HG02981 (cell line): ENCODE measurements around the gene TREML4.
A peak's percentile ranks its signal among the peaks of the same experiment; 100 is the strongest.
"Not testable (repeated sequence)": the region's sequence is repeated elsewhere in the genome, so short reads cannot be mapped to it uniquely, and the experiment has no call there.

ENCODE experiments used
- ATAC-seq: cut with Tn5 transposase; IDR thresholded peaks from one replicate; pipeline ENCODE4 v1.9.1; 2021; ENCODE audit warnings: mild to moderate bottlenecking, moderate library complexity; ENCODE audit not compliant: unreplicated experiment

The TREML4 gene

GRCh38 chr6:41228096-41228495 lies at the start of gene TREML4:
Gene TREML4 (plus strand): TSS chr6:41228349. CDS start chr6:41228428, 79 bp downstream.
- no peak for ATAC-seq

GRCh38 chr6:41179163-41179562 lies 49.0 kb upstream of the TREML4 start:
- no peak for ATAC-seq

DNA sequence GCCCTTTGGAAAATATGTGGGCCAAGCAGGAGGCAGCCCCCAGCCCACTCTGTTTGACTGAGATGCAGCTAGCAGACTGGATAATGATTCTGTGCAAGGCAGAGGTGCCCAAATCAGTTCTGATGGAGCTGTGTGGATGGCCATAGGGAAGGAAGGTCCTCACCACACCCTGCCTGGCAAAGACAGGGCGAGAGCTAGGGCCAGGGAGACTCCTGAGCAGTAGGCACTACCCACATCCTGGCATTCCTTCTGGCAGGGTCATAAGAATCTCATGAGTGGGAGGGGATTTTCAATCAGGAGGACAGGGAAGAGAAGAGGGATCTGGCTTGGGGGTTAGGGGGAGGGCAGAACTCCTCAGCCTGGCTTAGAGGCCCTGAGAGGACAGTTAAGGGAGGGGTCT lies 46.6 kb upstream of the TREML4 start:
- no peak for ATAC-seq

- no peak for ATAC-seq
These were observed 45.8 kb upstream of the TREML4 start for GRCh38 chr6:41182069-41183034.

DNA sequence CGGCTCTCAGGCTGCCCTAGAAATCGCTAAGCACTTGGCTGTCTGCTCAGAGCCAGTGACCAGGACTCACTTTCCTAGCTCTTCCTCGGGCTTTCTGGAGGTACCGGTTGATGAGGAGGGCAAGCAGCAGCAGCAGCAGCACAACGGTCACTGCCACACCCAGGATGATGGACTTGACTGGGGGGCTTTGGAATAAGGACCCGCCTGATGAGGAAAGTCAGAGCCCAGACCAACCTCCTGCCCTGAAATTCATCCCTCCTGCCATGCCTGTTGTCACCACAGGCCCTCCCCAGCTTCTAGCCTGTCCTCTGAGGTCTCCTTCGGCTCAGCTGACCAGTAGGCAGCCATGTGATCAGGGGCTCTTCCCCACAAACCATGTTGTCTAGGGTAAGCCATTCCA lies 43.4 kb upstream of the TREML4 start:
- ATAC-seq, result no peak

DNA sequence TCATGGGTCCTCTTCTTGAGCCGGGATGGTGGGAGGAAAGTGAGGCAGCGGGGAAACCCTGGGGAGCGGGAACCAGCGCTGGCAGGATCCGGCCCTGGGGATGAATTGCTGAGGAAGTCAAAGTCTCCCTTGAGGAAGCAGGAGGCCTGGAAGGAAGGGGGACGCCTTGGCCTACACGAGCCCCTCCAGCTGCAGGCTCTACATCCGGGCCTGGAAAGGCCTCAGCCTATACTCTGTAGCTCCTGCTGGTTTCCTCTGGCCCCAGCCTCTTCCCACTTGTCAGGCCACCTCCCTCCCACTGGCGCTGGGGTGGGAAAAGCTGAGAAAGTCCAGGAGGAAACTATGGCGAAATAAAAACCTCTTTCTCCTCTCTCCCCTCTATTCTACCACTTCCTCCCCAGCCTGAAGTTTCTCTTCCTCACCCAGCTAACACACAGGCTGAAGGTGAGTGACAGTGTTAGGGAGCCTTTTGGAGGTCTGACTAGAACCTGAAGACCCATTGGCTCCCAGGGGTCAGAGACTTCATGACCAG lies 42.1 kb upstream of the TREML4 start:
- ATAC-seq, result no peak

DNA sequence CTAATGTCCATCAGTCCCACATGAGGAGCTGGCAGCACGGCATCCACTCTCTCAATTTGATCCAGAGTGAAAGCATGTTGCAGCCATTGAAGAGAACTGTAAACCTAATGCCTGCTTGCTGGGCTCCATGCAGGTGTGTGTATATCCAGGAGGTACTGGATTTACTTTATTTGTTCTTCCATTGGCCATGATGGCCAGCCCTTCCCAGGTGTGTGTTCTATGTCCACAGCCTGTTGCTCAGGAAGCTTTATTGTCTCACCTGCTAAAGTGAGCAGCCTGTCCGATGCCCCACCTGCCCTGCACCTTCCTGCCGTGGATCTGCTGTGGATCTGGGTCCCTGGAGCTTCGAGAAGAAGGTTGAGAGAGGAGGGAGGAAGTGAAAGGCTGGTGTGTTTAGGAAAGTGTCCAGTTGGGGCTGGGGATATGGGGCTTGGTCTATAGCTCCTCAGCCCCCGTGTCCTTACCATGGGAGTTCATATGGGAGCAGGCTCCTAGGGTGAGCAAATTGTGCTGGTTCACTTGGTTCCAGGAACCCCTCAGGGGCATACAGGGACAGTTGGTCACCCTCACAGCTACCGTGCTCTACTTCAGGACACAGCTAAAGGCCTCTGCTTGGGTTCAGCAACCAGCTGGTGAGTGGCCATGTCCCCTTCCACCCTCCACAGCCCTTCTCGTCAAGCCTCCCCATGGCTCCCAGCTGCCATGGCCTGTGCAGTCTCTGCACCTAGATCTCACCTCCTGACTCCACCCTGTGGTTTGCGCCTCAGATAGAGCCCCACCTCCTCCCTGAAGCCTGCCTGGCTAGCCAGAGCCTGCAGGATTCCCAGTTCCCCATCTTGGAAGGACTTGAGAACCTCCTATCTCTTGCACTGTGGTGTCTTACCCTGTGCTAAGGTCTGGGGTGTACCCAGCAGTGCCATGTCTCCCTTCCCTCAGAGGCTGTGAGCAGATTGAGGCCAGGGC lies 39.9 kb upstream of the TREML4 start:
- ATAC-seq, result no peak

GRCh38 chr6:41189046-41189445 lies 39.1 kb upstream of the TREML4 start:
- ATAC-seq, result not testable (repeated sequence)

DNA sequence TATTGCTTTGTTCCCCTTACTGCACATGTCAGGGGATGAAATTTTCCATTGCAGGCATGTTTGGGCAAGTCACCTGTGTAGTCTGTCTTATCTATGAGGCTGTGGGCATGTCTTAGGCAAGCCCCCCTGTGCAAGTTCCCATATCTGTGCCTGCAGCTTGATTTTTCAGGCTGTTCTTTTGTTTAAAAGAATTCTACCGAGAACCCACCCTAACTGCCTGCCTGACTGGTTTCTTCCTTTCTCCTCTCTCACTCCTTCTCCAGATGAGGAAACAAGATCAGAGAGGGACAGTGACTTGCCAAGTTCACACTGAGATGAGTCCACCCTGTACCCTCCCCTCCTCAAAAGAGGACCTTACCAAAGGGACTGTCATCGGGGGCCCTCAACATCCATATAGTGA lies 38.2 kb upstream of the TREML4 start:
- no peak for ATAC-seq

DNA sequence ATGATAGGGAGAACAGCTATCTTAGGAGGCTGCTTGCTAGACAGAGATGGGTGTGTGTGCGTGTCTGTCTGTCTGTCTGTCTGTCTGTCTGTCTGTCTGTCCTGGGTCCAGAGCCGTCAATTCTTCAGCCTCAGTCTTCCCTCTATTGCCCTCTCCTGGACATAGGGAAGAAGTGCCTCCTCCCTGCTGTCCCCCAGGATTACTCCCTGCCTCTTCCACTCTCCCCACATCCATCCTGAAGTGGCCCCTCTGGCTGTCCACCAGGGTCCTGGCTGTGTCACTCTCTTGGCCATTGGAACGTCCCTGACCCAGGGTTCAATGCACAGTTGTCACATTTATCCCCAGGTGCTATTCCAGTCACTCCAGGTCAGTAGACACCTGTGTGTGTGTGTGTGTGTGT lies 37.4 kb upstream of the TREML4 start:
- ATAC-seq, result no peak

GRCh38 chr6:41191569-41191968 lies 36.6 kb upstream of the TREML4 start:
- ATAC-seq, result no peak

DNA sequence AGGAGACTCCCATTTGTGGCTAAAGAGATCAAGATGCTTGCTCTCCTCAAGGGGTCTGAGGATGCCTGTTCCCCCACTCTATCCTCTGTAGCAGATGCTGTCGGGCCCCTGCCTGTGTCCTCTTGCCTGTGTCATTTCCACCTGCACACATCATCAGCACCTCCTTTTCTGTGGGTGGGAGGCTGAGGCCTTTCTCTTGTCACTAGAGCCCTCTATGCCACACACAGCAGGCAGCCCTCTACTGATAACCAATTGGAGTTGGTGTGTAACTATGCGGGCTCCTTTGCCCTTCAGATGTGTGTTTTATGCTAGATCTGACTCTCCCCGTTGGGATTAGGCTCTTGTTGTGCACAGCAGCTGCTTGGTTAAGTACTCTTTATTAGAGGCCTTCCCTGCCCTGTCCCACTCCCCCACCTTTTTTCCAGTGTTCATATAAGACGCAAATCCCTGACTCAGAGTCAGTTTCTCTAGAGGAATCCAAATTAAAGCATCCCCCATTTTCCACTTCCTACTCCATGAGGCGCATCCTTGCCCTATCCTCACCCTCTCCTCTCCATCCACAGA lies 34.9 kb upstream of the TREML4 start:
- ATAC-seq, result no peak

DNA sequence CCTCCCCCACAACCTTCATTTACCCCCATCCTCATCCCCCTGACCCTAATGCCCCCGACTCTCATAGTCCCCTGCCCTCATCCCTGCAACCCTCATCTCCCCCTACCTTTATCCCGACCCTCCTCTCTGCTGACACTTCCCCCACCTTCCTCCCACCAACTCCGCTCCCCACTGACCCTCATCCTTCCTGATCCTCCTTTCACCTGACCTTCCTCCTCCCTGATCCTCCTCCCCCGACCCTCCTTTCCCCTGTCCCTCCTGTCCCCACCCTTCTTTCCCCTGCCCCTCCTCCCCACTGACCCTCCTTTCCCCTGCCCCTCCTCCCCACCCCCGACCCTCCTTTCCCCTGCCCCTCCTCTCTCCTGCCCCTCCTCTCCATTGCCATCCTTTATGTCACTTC lies 34.3 kb upstream of the TREML4 start:
- ATAC-seq, result no peak

DNA sequence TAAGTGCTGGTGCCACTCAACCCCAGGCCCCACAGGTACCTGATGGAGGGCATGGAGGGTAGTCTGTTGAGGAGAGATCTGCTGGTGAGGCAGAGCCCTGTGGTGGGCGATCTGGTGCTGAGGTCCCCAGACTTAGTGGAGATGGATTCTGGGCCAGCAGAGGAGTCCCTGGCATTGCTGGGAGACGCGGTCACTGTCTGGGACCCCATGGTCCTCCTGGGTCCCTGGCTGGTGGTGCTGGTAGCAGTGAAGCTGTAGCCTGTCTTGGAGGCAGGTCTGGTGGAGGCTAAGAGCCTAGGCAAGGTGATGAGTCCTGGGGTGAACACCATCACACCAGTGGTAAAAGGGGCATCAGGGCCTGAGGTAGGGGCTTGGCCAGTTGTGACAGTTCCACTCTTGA lies 33.8 kb upstream of the TREML4 start:
- no peak for ATAC-seq

- ATAC-seq, result no peak
These were observed 30.9 kb upstream of the TREML4 start for GRCh38 chr6:41197234-41197633.

GRCh38 chr6:41199552-41200246 lies 28.4 kb upstream of the TREML4 start:
- peak; percentile 35 for ATAC-seq

- peak; percentile 34 for ATAC-seq
These were observed 27.8 kb upstream of the TREML4 start for GRCh38 chr6:41200296-41200900.

- peak; percentile 32 for ATAC-seq
These were observed 27.0 kb upstream of the TREML4 start, which contains the start of gene TREML2 for GRCh38 chr6:41200901-41201763. Gene TREML2 (minus strand): TSS chr6:41201149. CDS start chr6:41201008, 141 bp downstream.

DNA sequence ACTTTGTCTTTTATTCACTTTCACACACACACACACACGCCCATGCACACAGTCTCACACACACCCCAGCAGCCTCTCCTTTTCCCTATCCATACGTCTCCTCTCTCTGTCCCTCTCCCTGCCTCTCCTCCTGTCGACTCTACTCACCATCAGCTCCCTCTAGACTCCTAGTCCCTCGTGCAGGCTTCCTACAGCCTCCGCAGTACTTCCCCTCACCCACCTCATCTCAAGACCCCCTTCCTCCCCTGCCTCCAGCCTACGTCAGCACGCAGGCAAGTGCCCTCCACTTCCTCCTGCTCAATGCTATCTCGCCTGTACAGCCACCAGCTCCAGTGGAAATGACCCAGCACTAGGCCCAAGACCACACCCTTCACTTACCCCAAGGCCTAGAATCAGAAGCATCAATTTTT lies 26.4 kb upstream of the TREML4 start:
- ATAC-seq, result no peak
